ENCODE results near the gene ISX.

The ISX gene

DNA sequence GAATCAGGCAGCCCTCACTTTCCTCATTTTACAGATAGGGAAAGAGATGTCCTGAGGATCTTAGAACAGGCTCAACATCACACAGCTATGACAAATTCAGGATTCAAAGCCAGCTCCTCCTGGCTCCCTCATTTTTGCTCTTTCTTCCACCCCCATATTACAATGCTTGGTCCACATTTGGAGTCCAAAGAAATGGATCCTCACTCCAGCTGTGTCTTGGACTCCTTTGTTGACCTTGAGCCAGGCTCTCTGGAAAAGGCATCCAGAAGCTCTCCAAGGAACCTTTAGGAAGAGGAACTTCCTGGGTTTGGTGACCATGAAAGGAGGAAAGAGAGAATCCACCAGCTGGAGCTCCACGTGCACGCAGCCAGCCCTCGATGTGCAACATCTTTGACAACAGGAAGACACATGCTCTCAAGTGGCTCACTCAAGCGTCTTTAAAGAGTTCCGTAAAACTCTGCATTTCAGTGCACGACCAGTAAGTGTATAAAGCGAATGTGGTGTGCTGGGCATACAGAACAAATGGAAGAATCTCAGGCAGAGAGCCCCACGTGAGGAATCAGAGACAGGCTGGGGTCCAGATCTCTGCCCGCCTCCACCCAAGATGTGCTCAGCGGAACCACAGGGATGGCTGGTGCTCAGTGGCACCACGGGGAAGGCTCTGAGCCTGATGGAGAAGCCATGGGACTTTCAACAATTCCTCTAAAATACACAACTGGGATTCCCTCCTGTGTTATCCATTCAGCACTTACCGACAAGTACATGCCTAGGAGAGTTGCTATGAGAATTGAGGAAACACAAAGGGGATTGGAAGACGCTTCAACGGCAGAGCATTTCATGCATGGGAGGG lies 48.4 kb downstream of the ISX start:
- DNase-seq = no peak

DNA sequence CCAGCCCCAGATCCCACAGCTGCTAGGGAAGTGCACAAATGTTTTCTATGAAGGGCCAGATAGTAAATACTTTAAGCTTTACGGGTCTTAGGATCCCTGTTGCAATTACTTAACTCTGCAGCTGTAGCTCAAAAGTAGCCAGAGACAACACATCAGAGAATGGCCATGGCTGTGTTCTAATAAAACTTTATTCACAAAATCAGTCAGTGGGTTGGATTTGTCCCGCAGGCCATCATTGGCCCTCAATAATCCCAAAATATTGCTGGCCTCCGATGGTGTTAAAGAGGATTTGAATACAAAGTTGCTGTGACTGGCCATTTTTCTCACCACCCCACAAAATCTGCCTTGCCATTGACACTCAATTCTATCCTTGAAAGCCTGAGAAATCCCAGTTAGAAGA lies 49.6 kb downstream of the ISX start:
- no peak for DNase-seq

DNA sequence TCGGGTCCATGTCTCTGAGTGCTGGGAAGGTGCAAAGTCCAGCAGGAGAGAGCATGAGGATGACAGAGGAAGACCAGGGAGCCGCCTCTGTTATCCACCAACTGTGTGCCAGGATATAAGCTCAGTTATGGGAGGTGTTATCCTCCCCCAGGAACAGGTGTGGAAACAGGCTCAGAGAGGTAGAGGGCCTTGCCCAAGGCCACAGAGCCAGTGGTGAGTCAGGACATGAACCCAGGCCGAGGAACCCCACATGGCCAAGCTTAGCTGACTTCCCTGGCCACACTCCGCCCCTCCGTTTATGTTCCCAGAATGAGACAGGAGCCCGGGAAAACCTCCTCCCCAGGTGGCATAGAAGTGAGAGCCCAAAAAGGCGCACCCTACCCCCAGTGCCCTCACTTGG lies 50.3 kb downstream of the ISX start:
- DNase-seq = no peak

- DNase-seq = no peak
These were observed 50.9 kb downstream of the ISX start for GRCh38 chr22:35116817-35117216.

DNA sequence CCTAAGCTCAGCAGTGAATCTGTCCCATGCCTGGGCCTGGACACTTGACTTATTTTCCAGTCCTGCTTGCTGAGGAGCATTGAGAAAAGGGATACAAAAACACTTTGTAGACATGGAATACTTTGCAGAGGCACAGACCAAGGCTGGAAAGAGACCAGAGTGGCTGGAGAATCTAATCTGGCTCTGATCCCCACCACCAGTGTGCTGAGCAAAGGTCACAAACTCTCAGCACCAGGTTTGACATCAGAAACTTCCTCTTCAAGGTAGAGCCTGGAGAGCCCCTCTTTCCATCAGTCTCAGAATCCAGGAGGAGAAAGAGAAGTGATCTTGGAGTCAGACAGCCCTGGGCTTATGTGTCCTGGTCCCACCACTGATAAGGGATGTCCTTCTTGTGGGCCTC lies 53.5 kb downstream of the ISX start:
- no peak for DNase-seq

DNA sequence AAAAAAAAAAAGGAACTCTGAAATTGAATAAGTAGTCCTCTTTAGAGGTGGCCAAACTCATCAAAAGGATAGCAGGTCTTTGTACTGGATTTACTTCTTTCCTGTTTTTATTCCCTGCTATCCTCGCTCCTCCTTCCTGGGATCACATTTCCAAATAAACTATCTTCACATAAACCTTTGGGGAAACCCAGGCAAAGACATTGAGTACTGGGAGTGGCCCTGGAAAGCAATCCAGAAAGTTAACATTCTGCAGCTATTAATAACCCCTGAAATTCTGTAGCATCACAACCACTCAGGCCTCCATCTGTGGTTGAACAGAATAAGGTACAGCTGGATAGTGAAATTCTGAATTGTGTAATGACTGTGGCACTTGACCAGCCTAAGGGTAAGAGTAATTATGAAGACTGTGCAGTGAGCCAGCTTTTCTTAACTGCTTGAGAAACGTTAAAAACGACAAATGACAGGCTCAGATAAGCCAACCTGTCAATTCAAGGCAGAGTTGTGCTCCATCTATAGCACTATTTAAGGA lies 58.8 kb downstream of the ISX start:
- DNase-seq = no peak

DNA sequence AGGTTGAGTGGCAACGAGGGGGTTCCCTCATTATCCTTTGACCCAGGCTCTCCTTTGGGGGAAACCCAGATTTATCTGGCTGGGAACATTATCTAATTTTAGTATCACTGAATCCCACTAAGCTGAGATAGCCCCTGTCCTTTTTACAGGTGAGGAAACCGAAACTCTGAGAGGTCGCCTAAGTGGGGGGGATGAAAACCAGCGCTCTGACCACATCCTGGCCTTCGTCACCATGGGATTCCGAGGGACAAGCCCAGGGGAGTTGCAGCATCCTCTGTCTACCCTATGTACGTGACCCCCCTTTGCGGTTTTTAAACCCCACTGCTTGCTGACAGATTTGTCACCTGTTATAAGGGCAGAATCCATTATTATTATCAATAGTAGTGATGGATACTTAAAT lies 61.0 kb downstream of the ISX start:
- DNase-seq = no peak

- DNase-seq = no peak
These were observed 62.7 kb downstream of the ISX start for GRCh38 chr22:35128637-35129036.

DNA sequence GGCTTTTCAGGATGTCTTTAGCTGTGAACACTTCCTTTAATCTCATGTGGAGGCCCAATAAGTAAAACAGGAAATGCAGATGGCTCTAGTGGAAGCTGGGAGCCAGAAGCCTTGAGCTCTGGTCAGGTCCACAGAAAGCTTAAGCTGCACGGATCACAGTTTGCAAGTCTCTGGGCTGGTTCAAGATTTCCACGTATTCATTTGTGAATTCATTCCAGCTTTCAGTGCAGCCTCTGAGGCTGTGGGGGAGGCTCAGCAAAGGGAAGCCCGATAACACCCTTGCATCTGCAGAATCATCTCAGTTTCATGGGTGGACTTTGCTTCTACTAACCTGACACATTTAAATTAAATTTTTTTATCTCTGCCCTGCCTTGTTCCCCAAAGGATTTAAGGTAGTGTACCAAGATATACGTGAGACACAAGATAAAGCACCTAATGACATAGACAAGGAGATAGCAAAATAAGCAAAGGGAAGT lies 65.6 kb downstream of the ISX start:
- peak in 1 of 2 experiments; percentile 4 for DNase-seq

- no peak for DNase-seq
These were observed 66.6 kb downstream of the ISX start for GRCh38 chr22:35132568-35132967.

DNA sequence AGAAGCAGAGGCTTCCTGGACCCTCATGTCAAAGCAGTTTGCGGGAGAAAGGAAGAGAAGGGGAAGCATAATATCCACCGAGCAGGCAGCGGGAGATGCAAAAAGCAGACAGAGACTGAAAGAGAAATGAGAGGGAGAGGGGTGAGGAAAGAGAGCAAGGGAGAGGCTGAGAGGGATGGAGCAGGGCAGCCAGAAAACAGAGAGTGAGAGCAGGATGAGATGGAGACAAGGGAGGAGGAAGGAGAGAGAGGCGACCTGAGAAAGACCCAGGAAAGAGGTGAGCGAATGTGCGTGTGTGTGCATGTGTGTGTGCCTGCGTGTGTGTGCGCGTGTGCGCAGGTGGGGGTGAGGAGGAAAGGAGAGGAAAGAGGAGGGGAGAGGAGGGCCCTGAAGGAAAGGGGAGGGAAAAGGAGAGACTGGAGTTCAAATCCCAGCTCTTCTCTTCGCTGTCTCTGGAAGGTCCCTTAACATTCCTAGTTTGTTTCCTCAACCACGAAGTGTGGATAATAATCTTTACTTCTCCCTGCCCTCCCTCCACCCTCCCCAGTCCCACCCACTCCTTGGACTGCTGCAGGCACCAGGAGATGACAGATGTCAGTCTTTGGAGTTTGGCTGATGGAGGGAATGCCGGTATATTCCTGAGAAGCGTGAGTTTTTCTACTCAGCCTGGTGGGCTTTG lies 67.9 kb downstream of the ISX start:
- DNase-seq = no peak

DNA sequence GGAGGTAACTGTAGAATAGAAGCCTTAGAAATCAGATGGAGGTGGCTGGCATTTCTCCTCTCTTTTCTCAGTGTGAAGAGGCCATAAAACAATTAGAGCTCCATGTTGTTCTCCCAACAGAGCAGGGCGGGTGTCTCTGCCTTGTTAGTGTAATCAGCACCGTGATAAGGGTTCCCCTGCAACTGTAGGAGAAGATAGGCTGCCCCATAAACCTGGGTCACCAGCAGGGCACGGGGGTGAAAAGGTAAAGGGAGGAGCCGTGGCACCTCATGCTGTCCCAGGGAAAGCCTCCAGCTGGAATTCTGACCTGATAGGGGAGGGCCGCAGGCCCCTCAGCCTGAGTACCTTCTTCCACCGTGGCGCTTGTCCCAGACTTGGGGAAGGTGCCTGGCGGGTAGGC lies 68.7 kb downstream of the ISX start:
- DNase-seq = no peak

GRCh38 chr22:35135165-35135564 lies 69.2 kb downstream of the ISX start:
- no peak for DNase-seq

Measured in Kasumi-1 (cell line).